Right renal pelvis (tissue), 4 donors: ENCODE data around the gene CIT. TPM values are rescaled to one million over a fixed set of nuclear protein-coding genes. Genes with fewer than 3 reads are reported as not detected.
"Not testable (repeated sequence)": the region's sequence is repeated elsewhere in the genome, so short reads cannot be mapped to it uniquely, and the experiment has no call there.

Source experiments
- DNase-seq, 4 donors: peaks; one replicate each; pipeline ENCODE4 v3.0.0-alpha.2; 2013; ENCODE audit warnings: low read depth in 4 of 4, low spot score in 3 of 4, missing footprints in 1 of 4
- polyA plus RNA-seq, 4 donors: library from polyadenylated mRNA; unstranded; fragments of 120-200 nt; gene quantifications; one replicate each; pipeline ENCODE4 v1.2.1, GENCODE V29; 2013; ENCODE audit not compliant: insufficient read length in 4 of 4

The CIT gene
- polyA plus RNA-seq, 4 donors: 15.2 to 16.3 (median 16.1) TPM

- no peak for DNase-seq
Measured at GRCh38 chr12:119660076-119660475, 217.0 kb downstream of the CIT start.

GRCh38 chr12:119659289-119659897 is 217.7 kb downstream of the CIT start:
- DNase-seq: no peak

GRCh38 chr12:119658166-119658565 is 219.0 kb downstream of the CIT start:
- not testable (repeated sequence) for DNase-seq

GRCh38 chr12:119657001-119657400 is 220.1 kb downstream of the CIT start:
- DNase-seq: not testable (repeated sequence)

GRCh38 chr12:119652665-119653064 is 224.5 kb downstream of the CIT start:
- DNase-seq: no peak

GRCh38 chr12:119649202-119649808 is 227.8 kb downstream of the CIT start:
- no peak for DNase-seq

- DNase-seq: no peak
Measured at GRCh38 chr12:119645535-119646059, 231.5 kb downstream of the CIT start.

GRCh38 chr12:119644930-119645329 is 232.2 kb downstream of the CIT start:
- DNase-seq: no peak

- no peak for DNase-seq
Measured at GRCh38 chr12:119642986-119643385, 234.1 kb downstream of the CIT start.

Other genes starting within 250 kb of the CIT start
- gene PRKAB1, start 209.2 kb downstream of the CIT start, polyA plus RNA-seq: 10 to 100 TPM; 71.7 to 92.2 (median 79.6) TPM
- gene BICDL1, start 111.9 kb upstream of the CIT start, polyA plus RNA-seq: 10 to 100 TPM; 29.9 to 39.4 (median 33.3) TPM
- gene RAB35, start 239.4 kb upstream of the CIT start, polyA plus RNA-seq: 10 to 100 TPM; 36.9 to 41.6 (median 39.2) TPM